Activated T-helper 1 cell treated with Interleukin-2 at 50 U/mL for 16 hours (primary cell): ENCODE data around the gene ABCC10.
"Not testable (repeated sequence)": the region's sequence is repeated elsewhere in the genome, so short reads cannot be mapped to it uniquely, and the experiment has no call there.

ENCODE experiments used
- DNase-seq: peaks from one replicate; pipeline ENCODE4 v3.0.0-alpha.2; 2020; ENCODE audit warnings: low read depth

Gene ABCC10

GRCh38 chr6:43444582-43444981 is 17.2 kb downstream of the ABCC10 start:
- DNase-seq: no peak

- no peak for DNase-seq
Observed at GRCh38 chr6:43445576-43445975, 18.2 kb downstream of the ABCC10 start.

- no peak for DNase-seq
Observed at GRCh38 chr6:43447604-43448003, 20.3 kb downstream of the ABCC10 start.

GRCh38 chr6:43448916-43449315 is 21.6 kb downstream of the ABCC10 start:
- no peak for DNase-seq

GRCh38 chr6:43450699-43451131 is 23.4 kb downstream of the ABCC10 start:
- DNase-seq: no peak

GRCh38 chr6:43451348-43451747 is 24.0 kb downstream of the ABCC10 start:
- DNase-seq: no peak

- DNase-seq: no peak
Observed at GRCh38 chr6:43451939-43452338, 24.6 kb downstream of the ABCC10 start.

GRCh38 chr6:43452896-43453295 is 25.6 kb downstream of the ABCC10 start:
- no peak for DNase-seq

- no peak for DNase-seq
Observed at GRCh38 chr6:43453831-43454230, 26.5 kb downstream of the ABCC10 start.

GRCh38 chr6:43454290-43454695 is 27.0 kb downstream of the ABCC10 start:
- DNase-seq: no peak

- DNase-seq: peak; percentile 45
Observed at GRCh38 chr6:43454696-43455530, 27.6 kb downstream of the ABCC10 start.

GRCh38 chr6:43455531-43456428 is 28.4 kb downstream of the ABCC10 start, which contains the start of gene DLK2:
Gene DLK2, minus strand, starts transcription at chr6:43455548. Its CDS starts 723 bp downstream, at chr6:43454825.
- peak; percentile 28 for DNase-seq

GRCh38 chr6:43457643-43458042 is 30.3 kb downstream of the ABCC10 start:
- no peak for DNase-seq

- DNase-seq: not testable (repeated sequence)
Observed at GRCh38 chr6:43458154-43458553, 30.8 kb downstream of the ABCC10 start.

- DNase-seq: no peak
Observed at GRCh38 chr6:43459535-43459934, 32.2 kb downstream of the ABCC10 start.

GRCh38 chr6:43460032-43460431 is 32.7 kb downstream of the ABCC10 start:
- no peak for DNase-seq

GRCh38 chr6:43461936-43462335 is 34.6 kb downstream of the ABCC10 start:
- no peak for DNase-seq

GRCh38 chr6:43464337-43464736 is 37.0 kb downstream of the ABCC10 start:
- no peak for DNase-seq

- DNase-seq: no peak
Observed at GRCh38 chr6:43465948-43466347, 38.6 kb downstream of the ABCC10 start.

- DNase-seq: not testable (repeated sequence)
Observed at GRCh38 chr6:43467265-43467664, 39.9 kb downstream of the ABCC10 start.

GRCh38 chr6:43467752-43468151 is 40.4 kb downstream of the ABCC10 start:
- no peak for DNase-seq

- DNase-seq: no peak
Observed at GRCh38 chr6:43468240-43468639, 40.9 kb downstream of the ABCC10 start.
